Measurements from ENCODE around the gene DYRK2.
A peak's percentile ranks its signal among the peaks of the same experiment; 100 is the strongest.
"Not testable (repeated sequence)": the region's sequence is repeated elsewhere in the genome, so short reads cannot be mapped to it uniquely, and the experiment has no call there.

Gene DYRK2

GRCh38 chr12:67672507-67672906 lies 24.0 kb downstream of the DYRK2 start:
- DNase-seq: not testable (repeated sequence)

DNA sequence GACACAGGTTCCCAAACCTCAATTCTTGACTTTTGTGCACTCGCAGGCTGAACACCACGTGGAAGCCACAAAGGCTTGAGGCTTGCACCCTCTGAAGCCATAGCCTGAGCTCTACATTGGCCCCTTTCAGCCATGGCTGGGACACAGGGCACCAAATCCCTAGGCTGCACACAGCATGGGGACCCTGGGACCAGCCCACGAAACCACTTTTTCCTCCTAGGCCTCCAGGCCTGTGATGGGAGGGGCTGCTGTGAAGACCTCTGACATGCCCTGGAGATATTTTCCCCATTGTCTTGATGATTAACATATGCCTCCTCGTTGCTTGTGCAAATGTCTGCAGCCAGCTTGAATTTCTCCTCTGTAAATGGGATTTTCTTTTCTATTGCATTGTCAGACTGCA lies 25.0 kb downstream of the DYRK2 start:
- DNase-seq: not testable (repeated sequence)

DNA sequence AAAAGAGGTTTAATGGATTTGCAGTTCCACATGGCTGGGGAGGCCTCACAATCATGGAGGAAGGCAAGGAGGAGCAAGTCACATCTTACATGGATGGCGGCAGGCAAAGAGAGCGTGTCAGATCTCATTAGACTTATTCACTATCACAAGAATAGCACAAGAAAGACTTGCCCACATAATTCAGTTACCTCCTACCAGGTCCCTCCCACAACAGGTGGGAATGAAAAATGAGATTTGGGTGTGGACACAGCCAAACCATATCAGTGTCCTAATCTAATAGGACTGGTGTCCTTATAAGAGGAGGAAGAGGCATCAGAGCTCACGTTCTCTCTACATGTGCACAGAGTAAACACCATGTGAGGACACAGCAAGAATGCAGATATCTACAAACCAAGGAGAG lies 25.9 kb downstream of the DYRK2 start:
- no peak for DNase-seq

GRCh38 chr12:67676624-67677023 lies 28.1 kb downstream of the DYRK2 start:
- DNase-seq: no peak

DNA sequence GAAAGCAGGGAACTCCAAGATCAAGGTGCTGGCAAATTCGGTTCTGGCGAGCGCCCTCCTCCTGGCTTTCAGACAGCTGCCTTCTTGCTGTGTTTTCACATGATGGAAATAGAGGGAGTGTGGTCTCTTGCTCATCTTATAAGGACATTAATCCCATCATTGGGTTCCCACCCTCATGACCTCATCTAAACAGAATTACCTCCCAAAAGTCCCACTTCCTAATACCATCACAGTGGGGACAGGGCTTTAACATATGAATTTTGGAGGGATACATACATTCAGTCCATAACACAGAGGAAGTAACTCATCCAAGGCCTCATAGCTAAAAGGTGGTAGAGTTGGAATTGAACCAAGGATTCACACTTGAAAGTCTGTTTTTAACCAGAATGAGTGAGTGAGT lies 28.6 kb downstream of the DYRK2 start:
- DNase-seq: no peak

- DNase-seq: no peak
These were observed 32.7 kb downstream of the DYRK2 start for GRCh38 chr12:67681105-67681778.

GRCh38 chr12:67681941-67682620 lies 33.5 kb downstream of the DYRK2 start:
- DNase-seq: no peak

- DNase-seq: no peak
These were observed 40.8 kb downstream of the DYRK2 start for GRCh38 chr12:67689385-67689784.

- no peak for DNase-seq
These were observed 42.1 kb downstream of the DYRK2 start for GRCh38 chr12:67690656-67691055.

GRCh38 chr12:67691220-67691619 lies 42.7 kb downstream of the DYRK2 start:
- DNase-seq: no peak

- no peak for DNase-seq
These were observed 43.6 kb downstream of the DYRK2 start for GRCh38 chr12:67692135-67692534.

- DNase-seq: no peak
These were observed 44.4 kb downstream of the DYRK2 start for GRCh38 chr12:67692966-67693365.

DNA sequence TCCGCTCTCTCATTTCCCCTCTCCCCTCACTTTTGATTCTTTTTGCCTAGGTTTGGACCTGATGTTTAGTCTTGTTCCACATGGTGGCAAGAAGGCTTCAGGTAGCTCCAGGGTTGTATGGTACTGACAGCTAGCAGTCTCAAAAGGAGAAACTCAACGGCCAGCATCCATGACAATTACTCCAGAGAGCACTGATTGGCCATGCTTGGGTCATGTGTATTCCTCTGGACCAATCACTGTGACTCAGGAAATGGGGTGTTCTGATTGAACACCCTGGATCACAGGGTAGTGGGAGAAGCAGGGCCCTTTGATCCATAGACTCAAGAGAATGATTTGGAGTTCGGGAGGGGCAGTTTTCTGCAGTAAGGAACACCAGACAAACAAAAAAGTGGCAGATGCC lies 45.3 kb downstream of the DYRK2 start:
- DNase-seq: no peak

- DNase-seq: no peak
These were observed 45.9 kb downstream of the DYRK2 start for GRCh38 chr12:67694306-67694900.

DNA sequence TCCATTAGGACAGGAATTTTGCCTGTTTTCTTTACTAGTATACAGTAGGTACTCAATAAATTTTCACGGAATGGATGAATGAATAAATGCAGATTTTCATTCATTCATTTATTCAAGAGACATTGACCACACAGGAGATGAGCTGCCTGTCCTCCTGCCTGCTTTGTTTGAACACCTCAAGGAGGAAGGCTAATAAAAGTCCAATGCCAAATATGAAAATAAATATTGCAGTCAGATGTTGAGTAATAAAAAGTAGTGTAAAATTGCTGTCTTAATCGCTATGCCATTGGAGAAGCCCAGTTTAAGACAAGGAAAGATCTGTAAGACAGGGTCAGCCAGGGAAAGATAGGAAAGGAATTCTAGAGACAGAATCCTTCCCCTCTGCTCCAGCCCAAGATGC lies 47.4 kb downstream of the DYRK2 start:
- DNase-seq: no peak

DNA sequence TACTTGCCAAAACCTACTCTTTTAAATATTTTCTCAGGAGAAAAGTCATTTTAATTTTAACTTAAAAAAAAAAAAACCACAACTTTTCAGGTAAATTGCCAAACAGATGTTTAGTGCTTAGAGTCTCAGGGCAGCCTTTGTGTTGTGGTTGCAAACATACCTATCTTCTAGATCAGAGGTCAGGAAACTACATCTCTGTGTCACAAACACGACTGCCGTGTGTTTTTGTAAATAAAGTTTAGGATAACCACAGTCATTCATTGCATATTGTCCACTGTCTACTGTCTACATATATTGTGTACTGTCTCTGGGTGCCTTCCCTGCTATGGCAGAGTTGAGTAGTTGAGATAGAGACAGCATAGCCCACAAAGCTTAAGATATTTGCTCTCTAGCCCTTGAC lies 48.9 kb downstream of the DYRK2 start:
- DNase-seq: no peak

GRCh38 chr12:67697967-67698366 lies 49.4 kb downstream of the DYRK2 start:
- no peak for DNase-seq

- peak; percentile 29 to 49 for DNase-seq
These were observed 50.4 kb downstream of the DYRK2 start for GRCh38 chr12:67698672-67699581.

- no peak for DNase-seq
These were observed 52.6 kb downstream of the DYRK2 start for GRCh38 chr12:67701121-67701520.

- DNase-seq: no peak
These were observed 53.6 kb downstream of the DYRK2 start for GRCh38 chr12:67702136-67702535.

GRCh38 chr12:67704071-67704470 lies 55.5 kb downstream of the DYRK2 start:
- no peak for DNase-seq

DNA sequence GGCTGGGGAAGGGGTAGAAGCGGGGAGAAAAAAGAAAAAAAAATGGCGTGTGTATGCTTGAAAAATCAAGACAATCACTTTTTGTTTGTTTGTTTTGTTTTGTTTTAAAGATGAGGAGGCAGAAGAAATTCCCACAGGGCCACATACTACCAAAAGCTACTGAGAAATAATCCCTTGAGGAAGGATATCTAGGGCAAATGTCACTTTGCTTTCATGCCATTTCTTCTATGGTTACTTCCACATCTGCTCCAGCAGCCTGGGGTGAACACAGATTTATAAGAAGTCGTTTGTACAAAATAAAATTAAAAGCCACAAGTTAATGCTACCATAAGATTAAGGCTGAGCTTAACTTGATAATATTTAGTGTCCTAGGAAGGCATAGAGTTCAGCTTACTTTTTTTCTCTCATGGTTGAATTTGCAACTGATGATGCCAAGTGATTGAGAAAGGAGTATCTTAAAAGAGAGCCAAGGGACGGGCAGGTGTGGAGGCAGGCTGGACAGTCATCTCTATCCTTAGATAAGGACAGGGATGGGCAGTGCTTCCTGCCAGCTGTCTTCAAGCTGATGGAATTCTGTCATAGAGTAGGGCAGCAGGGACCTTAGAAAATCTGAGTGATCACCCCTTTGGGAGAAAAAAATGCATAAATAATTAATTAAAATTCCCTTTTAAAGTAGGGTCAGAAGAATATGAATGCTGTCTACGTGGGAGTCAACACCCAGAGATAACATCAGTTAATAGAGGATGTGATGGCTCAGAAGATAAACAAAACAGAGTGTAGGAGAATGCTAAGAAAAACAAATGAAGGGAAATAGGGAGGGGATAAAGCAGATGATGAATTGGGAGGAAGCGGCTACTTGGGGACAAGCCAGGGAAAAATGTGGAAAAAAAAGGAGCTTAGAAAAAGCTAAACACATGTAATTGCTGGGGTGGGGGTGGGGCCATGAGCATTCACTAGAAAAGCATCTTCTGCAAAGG lies 57.1 kb downstream of the DYRK2 start:
- DNase-seq: no peak

Measured in AML-193 (cell line).